ENCODE data around the gene CORO1C. TPM values are rescaled to one million over a fixed set of nuclear protein-coding genes. Genes with fewer than 3 reads are reported as not detected.

Gene CORO1C
- total and polyA plus RNA-seq, 9 of the 15 experiments (the other 6 are each of a cell fraction or from before 2014, with no cell fraction given): 55.2 to 280 (median 150) TPM

- peak; percentile 35; the same call in 1 of the 2 replicates for TF ChIP-seq BCL6 (CRISPR knock-in tag; IDR thresholded peaks at IDR 0.05)
- no peak for TF ChIP-seq SUPT5H (IDR thresholded peaks at IDR 0.05)
- TF ChIP-seq ARID1B (IDR thresholded peaks at IDR 0.05): peak; percentile 70
- TF ChIP-seq BHLHE40 (IDR thresholded peaks at IDR 0.05; ENCODE audit: low read length): peak; percentile 69; the same call in 1 of the 2 replicates
- peak; percentile 47; the same call in 1 of the 2 replicates for TF ChIP-seq DMBX1 (CRISPR knock-in tag; IDR thresholded peaks at IDR 0.05; ENCODE audit: borderline replicate concordance)
- TF ChIP-seq ZNF41 (CRISPR knock-in tag; conservative IDR thresholded peaks at IDR 0.05): peak; percentile 56; the same call in 1 of the 2 replicates
- 0 out of 2 replicates have a peak, but pooled peaks have one; percentile 15 for TF ChIP-seq SOX6 (IDR thresholded peaks at IDR 0.05)
- TF ChIP-seq USF1 (CRISPR knock-in tag; IDR thresholded peaks at IDR 0.05): peak; percentile 65
- TF ChIP-seq NR2C1 (IDR thresholded peaks at IDR 0.05): no peak
- TF ChIP-seq NR2C1 (tag; IDR thresholded peaks at IDR 0.05): 0 out of 2 replicates have a peak, but pooled peaks have one; percentile 28
- peak in 1 of 2 experiments; percentile 60; a peak in 1 of 4 replicates for TF ChIP-seq RCOR1 (IDR thresholded peaks at IDR 0.05; ENCODE audit: borderline replicate concordance in 1 of 2, low read depth in 2 of 2, low read length in 2 of 2)
Observed at GRCh38 chr12:108694812-108695278, 36.5 kb downstream of the CORO1C start (continued).

GRCh38 chr12:108693751-108694150, 37.6 kb downstream of the CORO1C start:
- DNase-seq (ENCODE audit: extremely low read depth in 1 of 4, low spot score in 3 of 4): peak in 1 of 4 experiments; percentile 32
- Histone ChIP-seq H3K27me3 (ENCODE audit: control insufficient read depth in 2 of 2, insufficient read depth in 2 of 2, low read length in 2 of 2) (no peaks in the 10 kb centered on the region), H3K9me3 (replicated peaks; ENCODE audit: control insufficient read depth, insufficient read depth, low read depth, low read length) (no peaks in the 10 kb centered on the region), H3K9ac (ENCODE audit: insufficient read depth in 1 of 2, low read depth in 2 of 2, low read length in 2 of 2) (peak overlapping the region; percentile 26 to 94; a peak in 2 of 4 replicates), H3K4me1 (replicated peaks in 1 of 2; ENCODE audit: control insufficient read depth in 2 of 2, insufficient read depth in 2 of 2, low read length in 2 of 2) (peaks cover 38 to 85% of the 10 kb centered on the region in 2 experiments), H3K9me1 (ENCODE audit: control insufficient read depth, insufficient read depth, low read length) (no peaks in the 10 kb centered on the region), H2AFZ (ENCODE audit: low read depth, low read length) (no peak overlapping the region), H3K4me3 (no peak overlapping the region), H3K79me2 (ENCODE audit: control insufficient read depth, insufficient read depth, low read length) (peaks cover 86% of the 10 kb centered on the region), H3K36me3 (ENCODE audit: control insufficient read depth, insufficient read depth, low read length) (peaks cover 63% of the 10 kb centered on the region), H3K27ac (ENCODE audit: extremely low read depth, low read depth, low read length) (peak overlapping the region; percentile 99), H3K4me2 (ENCODE audit: insufficient read depth, low read length) (peak overlapping the region; percentile 75), H4K20me1 (replicated peaks; ENCODE audit: control insufficient read depth, insufficient read depth, low read length) (no peaks in the 10 kb centered on the region)
- BruUV-seq (replicated peaks): no TSS peak
- ATAC-seq: no peak
- 55% methylated on average over 6 of the region's 6 CpGs for WGBS (ENCODE audit: insufficient coverage, low coverage, missing lambda C conversion rate)
- TF ChIP-seq CC2D1A (IDR thresholded peaks at IDR 0.05) (no peak), ZNF197 (CRISPR knock-in tag; IDR thresholded peaks at IDR 0.05; ENCODE audit: low read depth) (0 out of 2 replicates have a peak, but pooled peaks have one; percentile 33), BACH1 (tag; IDR thresholded peaks at IDR 0.05) (0 out of 2 replicates have a peak, but pooled peaks have one; percentile 3)
- POLR2A ChIA-PET: interaction anchor here (0.9 to 4.7 kb wide), 5 partner anchors 9 to 32 kb away, joined by 3 to 33 read pairs (median 5); no protein-coding TSS in a partner anchor
- intact Hi-C loops (cut with micrococcal nuclease) (loop anchor here (5.0 kb wide), 1 partner anchor 61 kb away; the partner anchor contains the start of gene SELPLG), in situ Hi-C loops (cut with MboI) (no loop called here)
- FAIRE-seq: no peak
- CTCF ChIA-PET (ENCODE audit: low intra/inter-chr PET ratio): no interaction called here
